GM20431 (cell line): Measurements from ENCODE around the gene TRIM6.
"Not testable (repeated sequence)": the region's sequence is repeated elsewhere in the genome, so short reads cannot be mapped to it uniquely, and the experiment has no call there.

Source experiments
- in situ Hi-C: fragments of 300-500 bp; cut with MseI, MboI; formaldehyde crosslinking; loops from one replicate; pipeline ENCODE4 v1.15.0; 2020; ENCODE audit warnings: low sequenced_read_pairs; ENCODE audit not compliant: unreplicated experiment

Gene TRIM6, protein sequence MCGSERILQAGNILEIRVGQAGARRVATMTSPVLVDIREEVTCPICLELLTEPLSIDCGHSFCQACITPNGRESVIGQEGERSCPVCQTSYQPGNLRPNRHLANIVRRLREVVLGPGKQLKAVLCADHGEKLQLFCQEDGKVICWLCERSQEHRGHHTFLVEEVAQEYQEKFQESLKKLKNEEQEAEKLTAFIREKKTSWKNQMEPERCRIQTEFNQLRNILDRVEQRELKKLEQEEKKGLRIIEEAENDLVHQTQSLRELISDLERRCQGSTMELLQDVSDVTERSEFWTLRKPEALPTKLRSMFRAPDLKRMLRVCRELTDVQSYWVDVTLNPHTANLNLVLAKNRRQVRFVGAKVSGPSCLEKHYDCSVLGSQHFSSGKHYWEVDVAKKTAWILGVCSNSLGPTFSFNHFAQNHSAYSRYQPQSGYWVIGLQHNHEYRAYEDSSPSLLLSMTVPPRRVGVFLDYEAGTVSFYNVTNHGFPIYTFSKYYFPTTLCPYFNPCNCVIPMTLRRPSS

DNA sequence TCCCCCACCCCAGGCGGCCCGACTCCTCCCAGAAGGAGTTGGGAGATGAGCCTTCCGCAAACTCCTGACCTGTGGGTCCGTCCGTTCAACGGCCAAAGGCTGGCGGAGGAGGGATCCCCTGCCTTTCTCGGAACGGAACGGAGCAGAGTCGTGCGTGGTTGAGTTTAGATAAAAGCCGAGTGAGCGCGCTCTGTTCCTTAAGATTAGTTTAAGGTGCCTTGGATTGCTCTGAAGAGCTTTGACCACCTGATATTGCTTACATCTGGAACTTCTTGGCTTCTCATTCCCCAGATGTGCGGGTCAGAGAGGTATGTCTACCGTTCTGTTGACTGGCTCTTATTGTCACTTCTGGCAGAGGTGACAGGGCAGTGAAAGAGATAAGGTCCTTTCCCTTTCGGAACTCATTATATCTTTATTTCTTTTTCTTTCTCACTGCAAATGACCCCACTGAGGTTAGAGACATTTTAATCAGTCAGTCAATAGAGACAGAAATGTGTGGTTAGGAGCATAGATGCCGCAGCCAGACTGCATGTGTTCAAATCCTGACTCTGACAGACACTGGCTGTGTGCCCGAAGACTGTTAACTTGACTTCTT, at the start of gene TRIM6:
TSS of gene TRIM6 (plus strand) at position 31 of the 595 bp plus-strand sequence. CDS start at position 292, 261 bp downstream.
- in situ Hi-C loops = no loop called here

DNA sequence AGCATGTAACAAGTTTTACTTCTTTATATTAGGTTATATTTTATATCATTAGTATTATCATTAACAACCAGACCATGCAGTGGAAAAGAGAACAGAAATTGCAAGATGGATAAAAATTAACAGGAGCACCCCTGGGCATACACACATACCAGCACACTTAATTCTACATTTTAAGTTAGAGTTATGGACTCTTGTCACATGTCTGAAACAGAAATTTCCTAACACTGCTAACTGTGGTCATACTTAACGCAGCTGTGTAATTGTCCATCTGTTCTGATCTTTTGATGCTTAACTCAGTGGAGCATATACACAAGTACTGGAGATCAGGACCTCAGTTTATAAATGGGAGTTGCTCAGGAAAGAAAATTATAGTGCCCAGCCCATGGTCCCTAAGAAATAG, 48.5 kb upstream of the TRIM6 start:
- in situ Hi-C loops = no loop called here

DNA sequence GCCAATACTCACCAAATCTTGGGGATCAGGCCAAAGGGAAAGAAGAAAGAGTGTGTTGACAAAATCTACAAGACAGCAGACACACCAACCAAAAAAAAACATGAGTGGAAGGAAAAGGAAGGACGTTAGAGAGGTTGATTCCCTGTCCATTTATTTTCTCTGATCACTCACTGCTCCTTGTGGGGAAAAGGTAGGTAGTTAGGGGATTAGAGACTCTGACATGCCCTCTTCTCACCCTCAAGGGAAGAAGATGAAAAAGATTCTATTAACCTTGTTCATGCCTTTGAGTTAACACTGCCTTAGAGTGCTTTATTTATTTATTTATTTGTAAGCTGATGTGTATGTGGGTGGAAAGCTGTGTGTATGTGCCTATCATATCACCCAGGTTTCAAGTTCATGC, 48.0 kb upstream of the TRIM6 start, which contains the start of gene OR52H1:
TSS of gene OR52H1 (minus strand) at position 101 of the 400 bp plus-strand sequence. CDS start 3,035 bp downstream, outside the sequence.
- in situ Hi-C loops = no loop called here

DNA sequence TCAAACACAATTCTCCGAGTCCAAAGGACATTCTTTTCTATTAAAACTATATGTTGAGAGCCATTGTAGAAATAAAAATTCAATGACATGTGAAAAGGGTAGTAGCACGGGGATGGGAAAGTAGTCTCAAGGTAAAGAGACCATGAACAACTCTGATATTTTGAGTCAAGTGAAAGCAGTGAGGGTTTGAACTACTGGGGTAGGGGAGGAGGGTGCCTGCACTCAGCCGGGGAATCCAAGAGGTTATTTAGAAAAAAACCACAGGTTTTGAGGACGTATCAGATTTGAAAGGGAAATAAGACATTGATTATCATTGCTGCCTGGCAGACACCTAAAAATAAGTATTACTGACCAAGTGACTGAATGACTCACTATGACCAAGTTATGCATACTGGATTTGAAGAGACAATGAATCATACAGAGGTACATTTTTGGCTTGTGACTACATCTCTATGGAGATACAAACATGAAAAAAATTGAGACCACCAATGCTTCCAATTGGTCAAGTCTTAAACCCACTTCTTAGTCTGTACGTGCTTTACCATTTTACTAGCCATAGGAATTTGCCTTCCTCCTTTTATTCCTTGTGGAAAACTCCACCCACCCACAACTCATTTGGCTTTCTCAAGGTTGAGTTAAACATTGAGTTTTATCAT, 45.9 kb upstream of the TRIM6 start:
- in situ Hi-C loops = no loop called here

DNA sequence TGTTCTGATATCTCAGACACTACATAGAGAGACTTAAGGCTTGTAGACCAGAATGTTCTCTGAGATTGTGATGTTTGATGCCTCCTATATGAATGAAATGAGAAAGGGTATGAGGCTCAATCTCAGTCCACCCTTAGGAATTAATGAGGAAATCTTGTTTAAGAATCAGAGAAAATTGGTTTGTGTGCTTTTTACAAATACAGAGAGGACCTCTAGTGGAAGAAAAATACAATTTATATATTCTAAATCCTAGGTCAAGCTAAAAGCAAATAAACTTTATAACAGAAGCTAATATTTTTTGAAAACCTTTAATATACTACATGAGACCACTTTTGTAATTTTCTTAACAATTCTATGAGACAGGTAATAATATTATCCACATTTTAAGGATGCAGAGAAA, 43.1 kb upstream of the TRIM6 start:
- in situ Hi-C loops = no loop called here

DNA sequence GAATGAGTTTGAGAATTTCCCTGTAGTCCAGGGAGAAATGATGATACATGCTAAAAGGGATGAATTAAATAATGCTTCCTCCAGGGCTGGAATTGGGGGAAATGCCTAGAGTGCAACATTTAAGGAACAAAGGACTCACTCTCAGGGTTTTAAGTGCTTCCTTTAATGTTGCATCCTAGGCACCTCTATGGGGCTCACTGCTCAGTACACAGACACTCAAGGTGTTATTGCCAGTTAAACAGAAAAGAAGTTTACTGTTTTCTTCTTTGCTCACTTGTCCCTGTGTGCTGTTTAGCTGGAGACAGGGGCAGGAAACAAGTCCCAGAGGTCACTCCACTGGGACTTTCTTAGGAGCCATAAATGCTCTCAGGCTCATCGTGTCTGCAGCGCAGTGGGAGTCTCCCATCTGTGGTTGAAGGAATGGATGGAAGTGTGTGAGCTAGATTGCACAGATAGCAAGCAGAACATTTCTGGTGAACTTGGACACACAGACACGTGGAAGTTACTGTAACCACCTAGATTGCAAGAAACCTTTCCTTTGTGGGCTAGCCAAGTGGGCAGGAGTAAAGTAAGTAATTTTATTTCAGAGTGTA, 39.7 kb upstream of the TRIM6 start:
- in situ Hi-C loops = no loop called here

DNA sequence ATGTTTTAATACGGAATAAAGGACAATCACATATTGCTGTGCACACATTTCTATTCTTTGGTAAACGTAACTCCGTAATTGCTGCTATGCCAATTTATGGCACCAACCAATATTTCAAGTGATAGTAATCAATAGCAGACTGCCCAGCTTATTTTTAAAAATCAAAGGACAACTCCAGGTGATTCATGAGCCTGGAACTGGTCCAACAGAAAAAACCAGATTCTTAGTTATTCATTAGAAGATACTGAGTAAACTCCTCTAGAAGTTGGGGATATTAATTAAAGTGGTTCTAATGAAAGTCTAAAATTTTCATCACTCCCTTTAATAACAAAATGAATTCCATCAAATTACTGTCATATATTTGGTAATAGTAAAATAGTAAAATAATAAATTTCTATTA, 38.7 kb upstream of the TRIM6 start:
- in situ Hi-C loops = no loop called here

DNA sequence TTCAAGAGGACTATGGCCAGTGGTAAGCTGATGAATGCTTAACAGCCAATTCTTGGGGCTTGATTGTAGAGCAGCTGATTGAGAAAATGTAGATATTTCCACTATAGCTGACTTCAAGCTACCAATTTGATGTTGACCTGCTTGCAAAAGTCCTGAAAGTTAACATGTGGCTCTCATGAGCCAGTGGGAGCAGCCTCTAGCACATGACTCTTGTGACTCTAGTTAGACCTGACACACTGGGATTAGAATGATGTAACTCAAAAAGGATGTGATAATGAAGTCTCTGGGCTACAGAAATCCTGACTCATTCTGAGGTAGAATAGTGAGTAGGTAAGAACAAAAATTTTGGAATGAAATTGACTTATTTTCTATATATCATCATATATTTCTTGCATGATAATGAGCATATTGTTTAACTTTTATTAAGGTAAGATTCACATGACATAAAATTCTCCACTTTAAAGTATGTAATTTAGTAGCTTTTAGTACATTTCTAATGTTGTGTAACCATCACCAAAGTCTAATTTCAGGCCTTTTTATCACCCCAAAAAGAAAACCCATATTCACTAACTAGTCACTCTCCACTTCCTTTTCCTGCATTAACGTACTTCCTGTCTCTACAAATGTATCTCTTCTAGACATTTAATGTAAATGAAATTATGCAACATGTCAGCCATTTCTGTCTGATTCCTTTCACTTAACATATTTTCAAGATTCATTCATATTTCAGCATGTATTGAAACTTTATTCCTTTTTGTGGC, 32.0 kb upstream of the TRIM6 start:
- in situ Hi-C loops = no loop called here

DNA sequence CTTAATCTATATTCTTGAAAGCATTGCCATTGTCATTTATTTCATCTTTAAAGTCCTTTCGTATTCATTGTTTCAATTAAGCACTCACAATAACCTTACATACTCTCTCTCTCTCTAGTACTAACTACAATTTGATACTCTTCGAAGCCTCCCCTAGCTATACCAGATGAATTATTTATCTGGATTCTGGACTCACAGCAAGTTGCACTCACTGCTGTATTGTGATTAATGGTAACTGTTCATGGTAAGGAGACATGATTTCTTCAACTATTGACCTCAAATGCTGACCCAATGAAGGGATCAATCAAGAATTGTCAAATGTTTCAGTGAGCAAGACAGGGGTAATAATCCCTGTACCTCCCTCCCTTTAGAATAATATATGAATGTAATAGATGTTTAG, 21.8 kb upstream of the TRIM6 start:
- in situ Hi-C loops = no loop called here

DNA sequence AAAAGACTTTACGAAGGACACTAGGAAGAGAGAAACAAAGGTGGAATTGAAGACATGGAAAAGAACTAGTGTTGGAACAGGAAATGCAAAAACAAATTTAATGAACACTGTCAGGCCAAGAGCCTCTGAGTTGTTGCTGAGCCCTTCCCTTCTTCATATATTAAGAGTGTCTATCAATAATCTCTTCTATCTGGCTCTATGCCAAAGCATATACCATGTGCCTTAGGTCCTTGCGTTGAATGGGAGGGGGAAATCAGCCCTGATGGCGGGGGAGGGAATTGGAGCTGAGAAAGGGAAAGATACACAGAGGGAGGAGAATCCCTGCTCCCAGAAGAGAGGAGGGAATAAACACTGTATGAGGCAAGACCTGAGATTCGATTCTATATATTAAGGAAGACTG, 21.3 kb upstream of the TRIM6 start:
- in situ Hi-C loops = no loop called here

DNA sequence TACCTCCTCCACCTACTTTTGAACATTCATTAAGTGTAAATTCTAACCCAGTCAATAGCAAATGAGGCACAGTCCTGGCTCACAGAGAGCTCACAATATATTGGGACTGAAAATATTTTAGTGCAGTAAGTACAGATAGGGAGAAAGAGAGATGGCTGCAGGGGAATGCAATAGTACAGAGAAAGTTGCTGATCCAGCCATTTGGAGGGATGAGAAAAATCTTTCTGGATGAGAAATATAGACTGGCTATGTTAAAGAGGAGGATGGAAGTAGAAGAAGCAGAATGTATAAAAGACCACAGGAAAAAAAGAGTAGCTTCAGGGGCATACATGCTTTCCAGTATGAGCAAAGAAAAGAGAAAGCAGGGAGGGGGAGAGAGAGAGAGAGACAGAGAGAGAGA, 19.3 kb upstream of the TRIM6 start:
- in situ Hi-C loops = no loop called here

DNA sequence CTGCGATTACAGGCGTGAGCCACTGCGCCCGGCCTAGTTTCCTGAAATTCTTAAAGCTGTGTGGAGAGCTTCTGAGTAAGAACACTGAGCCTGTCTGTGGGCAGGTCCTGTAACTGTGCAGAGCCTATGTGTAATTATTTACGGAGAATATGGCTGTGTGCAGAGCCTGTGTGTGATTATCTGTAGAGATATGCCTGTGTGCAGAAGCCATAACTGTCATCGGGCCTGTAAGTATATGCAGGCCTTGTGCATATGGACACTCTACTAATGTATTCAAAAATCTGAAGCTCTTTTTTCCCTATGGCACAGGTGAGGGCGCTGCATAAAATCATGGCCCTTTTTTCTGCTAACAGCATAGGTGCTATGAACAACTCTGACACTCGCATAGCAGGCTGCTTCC, 15.9 kb upstream of the TRIM6 start, which contains the start of gene OR52B6:
TSS of gene OR52B6 (plus strand) at position 301 of the 400 bp plus-strand sequence. CDS start at position 301, 0 bp downstream.
- in situ Hi-C loops = no loop called here

DNA sequence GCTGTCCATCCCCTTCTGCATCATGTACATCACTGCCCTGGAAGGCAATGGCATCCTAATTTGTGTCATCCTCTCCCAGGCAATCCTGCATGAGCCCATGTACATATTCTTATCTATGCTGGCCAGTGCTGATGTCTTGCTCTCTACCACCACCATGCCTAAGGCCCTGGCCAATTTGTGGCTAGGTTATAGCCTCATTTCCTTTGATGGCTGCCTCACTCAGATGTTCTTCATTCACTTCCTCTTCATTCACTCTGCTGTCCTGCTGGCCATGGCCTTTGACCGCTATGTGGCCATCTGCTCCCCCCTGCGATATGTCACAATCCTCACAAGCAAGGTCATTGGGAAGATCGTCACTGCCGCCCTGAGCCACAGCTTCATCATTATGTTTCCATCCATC, 15.4 kb upstream of the TRIM6 start:
- in situ Hi-C loops = no loop called here

DNA sequence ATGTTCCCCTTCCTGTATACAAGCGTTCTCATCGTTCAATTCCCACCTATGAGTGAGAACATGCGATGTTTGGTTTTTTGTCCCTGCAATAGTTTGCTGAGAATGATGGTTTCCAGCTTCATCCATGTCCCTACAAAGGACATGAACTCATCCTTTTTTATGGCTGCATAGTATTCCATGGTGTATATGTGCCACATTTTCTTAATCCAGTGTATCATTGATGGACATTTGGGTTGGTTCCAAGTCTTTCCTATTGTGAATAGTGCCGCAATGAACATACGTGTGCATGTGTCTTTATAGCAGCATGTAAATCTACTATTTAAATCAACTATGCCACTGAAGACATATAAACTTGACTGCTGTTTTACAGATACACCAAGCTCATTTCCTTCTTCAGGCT, 12.0 kb upstream of the TRIM6 start:
- in situ Hi-C loops = not testable (repeated sequence)

DNA sequence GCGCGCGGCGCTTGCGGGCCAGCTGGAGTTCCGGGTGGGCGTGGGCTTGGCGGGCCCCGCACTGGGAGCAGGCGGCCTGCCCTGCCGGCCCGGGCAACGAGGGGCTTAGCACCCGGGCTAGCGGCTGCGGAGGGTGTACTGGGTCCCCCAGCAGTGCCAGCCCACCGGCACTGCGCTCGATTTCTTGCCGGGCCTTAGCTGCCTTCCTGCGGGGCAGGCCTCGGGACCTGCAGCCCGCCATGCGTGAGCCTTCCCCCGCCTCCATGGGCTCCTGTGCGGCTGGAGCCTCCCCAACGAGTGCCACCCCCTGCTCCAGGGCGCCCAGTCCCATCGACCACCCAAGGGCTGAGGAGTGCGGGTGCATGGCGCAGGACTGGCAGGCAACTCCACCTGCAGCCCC, 6.5 kb upstream of the TRIM6 start:
- in situ Hi-C loops = not testable (repeated sequence)

DNA sequence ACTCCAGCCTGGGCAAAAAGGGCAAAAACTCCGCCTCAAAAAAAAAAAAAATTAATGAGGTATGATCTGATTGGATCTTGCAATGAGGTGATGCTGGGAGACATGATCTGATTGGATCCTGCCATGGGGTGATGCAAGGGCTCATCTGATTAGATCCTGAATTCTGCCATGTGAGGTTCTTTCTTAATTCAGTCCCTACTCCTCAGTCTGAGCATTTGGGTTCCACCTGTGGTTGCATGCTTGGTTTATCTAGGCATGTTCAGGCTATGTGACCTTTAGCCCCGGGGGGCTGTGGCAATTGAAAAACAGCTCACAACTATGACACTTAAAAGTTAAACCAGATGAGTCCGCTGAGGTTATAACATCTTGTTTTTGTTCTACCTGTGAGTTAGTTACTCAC, 4.8 kb upstream of the TRIM6 start:
- in situ Hi-C loops = no loop called here

DNA sequence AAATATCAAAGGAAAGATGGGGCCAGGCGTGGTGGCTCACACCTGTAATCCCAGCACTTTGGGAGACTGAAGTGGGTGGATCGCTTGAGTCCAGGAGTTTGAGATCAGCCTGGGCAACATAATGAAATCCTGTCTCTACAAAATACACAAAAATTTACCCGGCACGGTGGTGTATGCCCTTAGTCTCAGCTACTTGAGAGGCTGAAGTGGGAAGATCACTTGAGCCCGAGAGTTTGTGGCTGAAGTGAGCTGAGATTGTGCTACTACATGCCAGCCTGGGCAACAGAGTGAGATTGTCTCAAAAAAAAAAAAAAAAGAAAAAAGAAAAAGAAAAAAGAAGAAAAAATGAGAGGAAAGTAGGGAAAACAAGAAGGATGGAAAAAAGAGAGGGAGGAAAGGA, 3.8 kb upstream of the TRIM6 start:
- in situ Hi-C loops = no loop called here

DNA sequence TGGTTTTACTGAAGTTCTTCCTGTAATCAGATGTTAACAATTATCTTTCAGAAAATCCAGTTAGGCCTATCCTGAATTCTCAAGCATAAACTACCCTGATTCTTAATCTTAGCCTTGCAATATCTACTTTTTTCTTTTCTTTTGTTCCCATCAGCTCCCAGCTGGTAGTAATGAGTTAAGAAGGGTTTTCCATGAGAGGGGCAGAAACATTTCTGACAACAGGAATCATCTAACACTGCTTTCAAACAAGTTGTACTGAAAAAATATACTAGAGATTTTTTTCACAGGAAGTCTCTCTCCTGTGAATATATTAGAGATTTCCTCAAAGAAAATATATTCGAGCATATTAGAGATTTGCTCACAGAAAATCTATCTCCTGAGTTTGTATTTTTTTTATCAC, 3.3 kb upstream of the TRIM6 start:
- in situ Hi-C loops = no loop called here

DNA sequence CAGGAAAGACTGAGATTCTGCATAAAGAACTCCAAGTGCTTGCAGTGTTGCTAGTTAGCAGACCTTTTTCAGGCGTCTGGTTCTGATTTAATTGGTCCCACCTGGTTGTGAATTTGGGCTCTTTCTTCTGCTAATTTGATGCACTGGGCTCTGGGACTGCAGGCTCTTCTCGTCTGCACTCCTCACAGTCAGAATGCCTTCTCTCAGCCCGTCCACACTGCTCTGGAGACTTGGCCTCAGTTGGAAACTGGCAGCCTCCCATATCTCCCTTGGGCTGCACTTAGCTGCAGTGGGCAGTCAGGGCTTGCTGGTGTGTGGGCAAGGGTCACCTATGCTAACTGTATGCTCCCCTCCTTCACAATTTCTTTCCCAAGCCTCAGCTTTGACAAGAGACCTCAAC, 1.5 kb downstream of the TRIM6 start:
- in situ Hi-C loops = no loop called here

DNA sequence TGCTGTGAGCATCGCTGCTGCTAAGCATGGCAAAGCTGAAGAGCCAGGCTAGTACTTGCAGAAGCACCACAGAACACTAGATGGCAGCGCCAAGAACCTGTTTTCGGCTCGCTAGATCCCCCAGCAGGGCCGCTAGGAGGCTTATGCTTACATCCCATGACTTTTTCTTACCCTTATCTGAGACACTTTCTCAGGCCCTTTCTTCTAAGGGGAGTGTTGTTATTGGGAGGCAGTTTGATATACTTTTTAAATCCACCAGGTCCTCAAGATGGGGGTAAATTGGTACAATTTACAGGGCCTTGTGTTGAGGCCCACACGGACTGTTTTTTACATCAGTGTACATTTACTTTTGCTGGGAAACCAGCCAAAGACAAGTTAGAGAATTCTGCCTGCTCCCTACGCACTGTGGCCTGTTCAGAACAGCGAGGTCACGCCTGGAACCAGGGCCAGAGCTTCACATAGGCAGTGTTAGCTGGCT, 4.0 kb downstream of the TRIM6 start:
- in situ Hi-C loops = loop anchor here (25.0 kb wide), 1 partner anchor 212 kb away; the partner anchor contains the start of gene OR52N2
